ENCODE results near the gene MTOR.
A peak's percentile ranks its signal among the peaks of the same experiment; 100 is the strongest.
"Not testable (repeated sequence)": the region's sequence is repeated elsewhere in the genome, so short reads cannot be mapped to it uniquely, and the experiment has no call there.

Gene MTOR

DNA sequence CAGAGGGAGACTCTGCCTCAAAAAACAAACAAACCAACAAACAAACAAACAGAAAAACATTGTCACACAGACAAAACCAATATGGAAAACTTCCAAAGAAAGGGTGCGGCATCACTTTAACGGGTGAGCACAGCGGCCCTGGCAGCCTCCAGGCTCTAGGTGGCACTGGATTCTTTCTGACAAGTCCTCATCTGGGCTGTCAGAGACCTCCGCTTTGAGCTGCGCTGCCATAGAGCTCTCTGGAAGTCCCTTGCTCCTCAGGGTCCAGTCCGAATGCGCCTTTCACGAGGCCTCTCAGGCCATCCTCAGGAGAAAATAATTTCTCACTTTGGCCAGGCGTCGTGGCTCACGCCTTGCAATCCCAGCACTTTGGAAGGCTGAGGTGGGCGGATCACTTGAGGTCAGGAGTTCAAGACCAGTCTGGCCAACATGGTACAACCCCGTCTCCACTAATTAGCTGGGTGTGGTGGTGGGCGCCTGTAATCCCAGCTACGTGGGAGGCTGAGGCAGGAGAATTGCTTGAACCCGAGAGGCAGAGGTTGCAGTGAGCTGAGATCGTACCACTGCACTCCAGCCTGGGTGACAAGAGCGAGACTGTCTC is 198.3 kb downstream of the MTOR start:
- not testable (repeated sequence) for DNase-seq (ENCODE audit: low read depth in 2 of 2)

DNA sequence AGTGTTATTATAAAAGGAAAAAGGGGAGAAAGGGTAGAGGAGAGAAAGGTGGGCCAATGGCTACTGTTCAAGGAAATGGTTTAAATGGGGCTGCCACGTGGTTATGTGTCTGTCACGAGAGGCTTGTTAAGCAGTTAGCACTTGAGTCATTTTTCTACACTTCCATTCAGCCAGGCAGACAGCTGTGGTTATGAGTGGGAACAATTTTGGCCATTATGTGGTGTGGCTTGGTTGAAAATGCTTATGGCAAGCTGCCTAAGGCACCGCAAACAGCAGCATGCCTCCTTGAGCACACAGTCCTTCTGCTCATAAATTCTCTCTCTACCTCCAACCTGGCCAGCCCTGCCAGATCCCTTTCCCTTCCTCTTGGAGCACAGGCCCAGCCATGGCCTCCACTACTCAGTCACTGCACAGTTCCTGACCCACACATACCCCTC is 199.4 kb downstream of the MTOR start:
- DNase-seq (ENCODE audit: low read depth in 2 of 2), result no peak

DNA sequence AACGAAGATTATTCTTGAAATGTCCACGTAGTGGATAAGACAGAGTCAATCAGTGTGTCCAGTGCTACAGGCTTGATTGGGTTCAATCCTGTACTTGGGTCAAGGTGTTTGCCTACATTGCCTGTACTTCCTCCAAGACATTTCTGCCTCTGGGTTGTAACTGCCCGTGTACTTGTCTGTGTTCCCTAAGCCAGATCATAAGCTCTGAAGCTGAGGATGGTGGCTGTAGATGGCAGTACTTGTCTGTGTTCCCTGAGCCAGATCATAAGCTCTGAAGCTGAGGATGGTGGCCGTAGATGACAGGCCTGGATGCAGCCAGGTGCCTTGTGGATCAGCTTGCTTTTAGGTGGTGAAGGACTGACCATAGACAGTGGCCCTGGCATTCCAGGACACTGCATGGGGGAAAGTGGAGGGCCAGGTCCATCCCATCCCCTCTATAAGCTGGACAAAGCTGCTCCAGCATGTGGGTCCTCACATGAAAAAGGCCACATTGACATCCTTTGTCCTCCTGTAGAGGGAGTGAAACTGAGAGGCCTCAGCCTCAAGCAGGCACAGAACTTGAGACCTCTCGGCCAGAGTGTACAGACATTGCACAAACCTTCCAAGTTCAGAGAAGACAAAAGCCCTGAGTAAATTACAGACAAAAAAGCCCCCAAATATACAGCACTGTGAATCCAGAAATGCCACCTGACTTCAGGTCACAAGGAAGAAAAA is 200.5 kb downstream of the MTOR start:
- DNase-seq (ENCODE audit: low read depth in 2 of 2), result no peak

DNA sequence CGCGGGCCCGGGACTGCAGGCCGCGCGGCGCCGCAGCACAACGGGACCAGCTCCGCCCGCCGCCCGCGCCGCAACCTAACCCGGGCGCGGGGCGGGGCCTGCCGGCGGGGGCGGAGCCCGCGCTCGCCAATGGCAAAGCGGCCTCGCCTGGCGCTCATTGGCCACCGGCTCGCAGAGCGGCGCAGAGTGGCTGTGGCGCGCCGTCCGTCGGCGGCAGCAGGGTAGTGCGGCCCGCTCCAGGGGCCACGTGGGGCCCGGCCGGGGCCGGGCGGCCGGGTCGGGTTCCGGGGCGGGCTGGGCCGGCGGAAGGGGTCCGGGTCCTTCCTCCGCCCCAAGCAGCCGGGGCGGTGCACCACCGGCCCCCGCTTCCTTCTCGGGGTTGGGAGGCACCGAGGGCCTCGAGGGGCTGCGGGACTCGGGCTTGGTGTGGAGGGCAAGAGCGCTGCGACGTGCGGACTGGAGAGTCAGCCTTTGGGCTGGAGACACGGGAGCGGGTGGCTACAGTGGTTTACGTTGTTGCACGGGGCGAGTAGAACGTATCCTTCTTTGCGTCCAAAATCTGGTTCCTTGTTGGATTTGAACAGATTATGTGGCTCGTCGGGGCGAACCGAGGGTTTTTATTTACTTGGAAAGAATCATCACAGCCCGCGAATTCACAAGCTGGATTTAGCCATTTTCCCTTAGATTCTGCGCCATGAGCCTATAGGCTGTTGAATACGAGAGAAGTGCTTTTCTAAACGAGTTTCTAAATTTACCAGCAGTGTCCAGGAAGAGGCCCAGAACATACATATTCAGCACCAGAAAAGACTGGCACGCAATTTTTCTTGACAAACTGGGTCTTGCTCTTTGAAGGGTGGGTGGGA is 202.2 kb downstream of the MTOR start, which contains the start of gene SRM:
Gene SRM, minus strand, starts transcription at position 51 of the 863 bp plus-strand sequence. CDS start 75 bp downstream, outside the sequence.
- peak; percentile 85 to 91 for DNase-seq (ENCODE audit: low read depth in 2 of 2)

DNA sequence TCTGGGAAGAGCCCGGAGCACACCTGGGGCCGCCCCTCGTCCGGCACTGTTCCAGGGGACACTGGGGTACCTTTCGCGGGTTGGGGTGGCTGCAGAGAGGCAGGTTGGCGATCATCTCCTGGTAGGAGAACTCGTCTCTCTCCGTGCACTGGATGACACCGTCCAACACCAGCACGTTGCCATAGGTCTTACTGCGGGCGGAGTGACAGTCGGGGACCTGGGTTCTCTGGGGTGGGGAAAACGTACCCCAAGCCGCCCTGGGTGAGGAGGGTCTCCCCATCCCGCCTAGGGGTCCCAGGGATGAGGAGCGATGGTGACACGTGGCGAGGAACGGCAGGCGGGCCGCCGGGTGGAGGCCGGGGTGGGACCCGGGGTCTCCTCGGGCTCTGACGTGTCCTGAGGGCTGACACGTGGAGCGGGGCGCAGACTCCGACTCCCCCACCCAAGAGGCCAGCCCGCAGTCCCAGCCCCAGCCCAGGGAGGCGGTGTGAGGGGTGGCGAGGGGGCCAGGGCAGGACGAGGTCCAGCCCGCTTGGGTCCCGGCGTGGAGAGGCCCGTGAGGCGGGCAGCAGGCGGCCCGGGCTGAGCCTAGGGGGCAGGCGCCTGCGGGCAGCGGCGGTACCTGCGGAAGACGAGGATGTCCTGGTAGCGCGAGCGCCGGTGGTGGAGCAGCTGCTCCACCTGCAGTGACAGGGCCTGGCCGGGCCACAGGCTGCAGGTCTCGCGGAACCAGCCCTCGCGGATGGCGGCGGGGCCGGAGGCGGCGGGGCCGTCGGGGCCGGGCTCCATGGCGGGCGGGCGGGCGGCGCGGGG is 203.0 kb downstream of the MTOR start:
- DNase-seq (ENCODE audit: low read depth in 2 of 2), result no peak

GRCh38 chr1:11058595-11059154 is 203.7 kb downstream of the MTOR start:
- DNase-seq (ENCODE audit: low read depth in 2 of 2), result no peak

GRCh38 chr1:11058026-11058425 is 204.3 kb downstream of the MTOR start:
- no peak for DNase-seq (ENCODE audit: low read depth in 2 of 2)

GRCh38 chr1:11057477-11057876 is 204.9 kb downstream of the MTOR start:
- no peak for DNase-seq (ENCODE audit: low read depth in 2 of 2)

Data from stimulated activated CD8-positive, alpha-beta memory T cell treated with anti-CD3 and anti-CD28 coated beads, Interleukin-2, amount 100 ng/mL, for 48 hours (primary cell).